Measurements from ENCODE around the gene RTN4RL1.
"Not testable (repeated sequence)": the region's sequence is repeated elsewhere in the genome, so short reads cannot be mapped to it uniquely, and the experiment has no call there.

The RTN4RL1 gene

DNA sequence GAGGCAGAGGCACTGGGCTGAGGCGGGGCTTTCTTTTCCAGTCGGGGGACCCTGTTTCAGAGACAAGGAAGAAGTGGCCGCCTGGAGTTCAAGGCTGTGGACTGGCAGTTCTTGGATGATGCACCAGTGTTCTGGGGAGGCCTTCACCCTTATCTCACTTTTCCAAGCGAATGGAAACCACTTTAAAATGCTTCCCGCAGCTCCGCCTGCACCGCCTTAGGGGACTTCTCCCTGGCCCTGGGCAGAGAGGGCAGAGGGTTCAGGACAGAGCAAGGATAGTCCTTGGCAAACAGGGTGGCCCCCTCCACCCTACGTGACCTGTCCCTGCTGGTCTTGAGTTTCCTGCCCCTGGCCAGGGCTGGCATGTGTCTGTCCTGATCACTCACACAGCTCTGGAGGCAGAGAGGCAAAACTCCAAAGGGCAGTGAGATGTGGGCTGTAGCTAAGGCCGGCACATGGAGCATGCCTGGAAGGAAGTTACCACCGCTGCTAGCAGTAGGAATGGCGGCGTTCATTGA, 20.6 kb downstream of the RTN4RL1 start:
- no peak for DNase-seq (ENCODE audit: low read depth in 1 of 2, low spot score in 1 of 2)

DNA sequence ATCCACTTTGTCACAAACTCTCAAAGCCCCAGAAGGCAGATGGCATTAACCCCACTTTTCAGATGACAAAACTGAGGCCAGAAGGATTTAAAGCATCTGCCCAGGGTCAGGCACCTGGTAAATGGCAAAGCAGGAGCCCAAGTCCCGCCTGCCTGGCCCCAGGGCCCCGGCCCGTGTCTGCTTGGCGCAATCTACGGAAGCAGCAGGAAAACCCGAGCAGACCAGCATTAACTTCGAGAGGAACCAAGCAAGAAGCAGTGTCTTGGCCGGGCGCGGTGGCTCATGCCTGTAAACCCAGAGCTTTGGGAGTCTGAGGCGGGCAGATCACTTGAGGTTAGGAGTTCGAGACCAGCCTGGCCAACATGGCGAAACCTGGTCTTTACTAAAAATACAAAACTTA, 21.6 kb downstream of the RTN4RL1 start:
- no peak for DNase-seq (ENCODE audit: low read depth in 1 of 2, low spot score in 1 of 2)

DNA sequence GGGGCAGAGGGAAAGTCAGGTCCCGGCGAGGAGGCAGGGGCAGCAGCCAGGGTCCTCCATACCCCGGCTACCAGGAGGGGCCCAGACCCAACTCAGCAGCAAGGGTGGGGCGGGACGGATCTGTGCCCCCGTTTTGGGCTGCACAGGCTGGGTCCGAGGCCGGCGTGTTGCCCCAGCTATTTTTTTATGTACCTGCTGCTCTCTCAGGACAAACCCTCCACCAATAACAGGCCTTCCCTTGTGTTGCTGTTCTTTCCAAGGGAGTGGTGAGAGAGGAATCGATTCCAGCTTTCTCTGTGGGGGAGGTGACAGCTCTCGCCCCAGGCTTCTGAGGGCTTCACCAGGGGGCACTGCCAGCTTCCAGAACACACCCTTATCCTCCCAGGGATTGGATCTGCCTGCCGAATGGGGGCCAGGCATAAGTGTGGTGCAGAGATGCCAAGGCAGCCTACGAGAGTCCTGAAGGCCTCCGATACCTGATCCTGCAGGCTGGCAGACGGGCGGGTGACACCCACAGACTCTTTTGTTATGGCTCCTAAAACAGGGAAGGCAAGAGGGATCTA, 22.3 kb downstream of the RTN4RL1 start:
- DNase-seq (ENCODE audit: low read depth in 1 of 2, low spot score in 1 of 2), result no peak

DNA sequence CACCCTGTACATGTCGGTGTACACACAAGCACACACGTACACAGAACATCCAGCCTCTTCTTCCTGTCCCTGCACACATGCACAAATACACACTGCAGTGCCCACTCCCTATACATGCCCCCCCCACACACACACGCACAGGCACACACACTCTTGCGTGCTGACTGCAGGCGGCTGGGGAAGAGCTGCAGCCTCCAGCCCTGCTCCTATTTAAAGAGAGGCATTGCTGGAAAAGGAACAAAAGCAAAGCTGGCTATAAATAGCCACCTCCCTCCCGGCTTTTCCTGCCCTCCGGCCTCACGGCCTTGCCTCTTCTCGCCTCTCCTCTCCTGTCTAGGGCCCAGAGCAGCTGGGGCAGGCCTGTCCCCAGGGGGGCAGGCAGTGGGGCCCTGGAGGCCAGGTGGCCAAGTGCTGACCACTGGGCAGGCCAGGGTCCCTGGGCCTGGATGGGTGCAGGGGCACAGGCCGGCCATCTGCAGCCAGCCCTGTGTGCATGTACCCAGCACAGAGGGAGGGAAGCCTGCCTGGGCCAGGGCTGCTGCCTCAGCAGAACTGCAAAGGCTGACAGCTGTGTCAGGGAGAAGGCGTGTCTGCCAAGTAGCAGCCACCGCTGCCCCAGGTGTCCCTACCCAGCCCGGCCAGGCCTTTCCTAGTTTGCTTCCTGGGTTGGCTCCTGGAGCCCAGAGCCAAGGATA, 25.4 kb downstream of the RTN4RL1 start:
- no peak for DNase-seq (ENCODE audit: low read depth in 1 of 2, low spot score in 1 of 2)

DNA sequence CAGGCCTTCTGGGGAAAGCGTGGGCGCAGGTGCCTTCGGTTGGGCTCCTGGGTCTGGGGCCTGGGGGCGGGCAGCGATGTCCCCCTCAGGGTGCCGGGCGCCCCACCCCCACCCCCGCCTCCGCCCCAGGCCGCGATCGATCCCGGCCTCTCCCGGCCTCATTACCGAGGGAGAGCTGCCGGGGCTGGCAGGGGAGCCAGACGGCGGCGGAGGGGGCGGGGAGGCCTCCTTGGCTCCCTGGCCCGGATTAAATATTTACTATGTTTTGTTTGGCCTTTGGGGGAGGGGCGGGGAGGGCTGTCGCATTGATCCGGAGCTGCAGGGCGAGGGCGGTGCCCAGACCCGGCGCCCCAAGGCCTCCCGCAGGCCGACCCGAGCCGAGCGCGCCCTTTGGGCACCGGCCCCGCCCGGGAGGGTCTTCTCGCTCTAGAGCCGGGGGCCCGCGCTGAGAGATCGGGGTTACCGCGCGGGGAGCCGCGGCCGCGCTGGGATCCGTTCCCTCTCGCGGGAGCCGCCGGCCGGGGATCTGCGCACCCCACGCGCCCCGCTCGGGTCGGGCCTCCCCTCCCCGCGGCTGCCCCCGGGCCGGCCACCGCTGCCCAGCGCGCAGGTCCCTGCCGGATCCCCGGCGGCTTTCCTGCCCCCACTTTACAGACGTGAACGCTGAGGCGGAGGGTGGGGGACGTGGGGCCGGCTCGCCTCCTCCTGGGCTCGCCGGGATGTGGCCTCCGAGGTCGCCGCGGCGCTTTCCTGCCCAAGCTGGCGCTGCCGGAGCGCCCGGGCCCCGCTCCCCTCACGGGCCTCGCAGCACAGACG, 27.0 kb downstream of the RTN4RL1 start:
- no peak for DNase-seq (ENCODE audit: low read depth in 1 of 2, low spot score in 1 of 2)

DNA sequence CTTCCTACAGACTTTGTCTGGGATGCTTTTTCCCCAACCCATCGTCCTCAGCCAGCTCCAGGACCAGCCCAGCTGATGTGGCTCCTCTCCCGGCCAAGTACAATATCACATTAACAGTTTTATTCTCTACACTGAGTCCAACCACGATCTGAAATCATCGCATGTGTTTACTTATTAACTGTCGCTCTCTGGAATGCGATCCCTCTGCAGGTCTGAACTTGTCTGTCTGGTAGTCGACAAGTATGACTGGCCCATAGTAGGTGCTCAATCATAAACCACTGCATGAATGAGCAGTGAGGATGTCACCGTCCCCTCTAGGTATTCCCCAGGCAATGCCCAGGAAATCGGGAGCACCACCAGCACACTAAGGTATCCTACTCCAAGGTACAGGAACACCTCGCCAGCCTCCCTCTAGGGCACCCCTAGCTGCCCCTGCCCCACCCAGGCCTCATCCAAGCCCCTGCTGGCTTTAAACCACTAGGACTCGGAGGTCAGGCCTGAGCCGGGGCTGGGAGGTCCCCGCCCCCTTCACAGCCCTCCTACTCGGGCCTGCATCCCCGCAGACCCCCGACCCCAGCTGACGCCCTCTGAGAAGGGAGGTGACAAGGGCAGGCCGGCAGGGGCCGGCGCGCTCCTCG, 27.7 kb downstream of the RTN4RL1 start:
- no peak for DNase-seq (ENCODE audit: low read depth in 1 of 2, low spot score in 1 of 2)

DNA sequence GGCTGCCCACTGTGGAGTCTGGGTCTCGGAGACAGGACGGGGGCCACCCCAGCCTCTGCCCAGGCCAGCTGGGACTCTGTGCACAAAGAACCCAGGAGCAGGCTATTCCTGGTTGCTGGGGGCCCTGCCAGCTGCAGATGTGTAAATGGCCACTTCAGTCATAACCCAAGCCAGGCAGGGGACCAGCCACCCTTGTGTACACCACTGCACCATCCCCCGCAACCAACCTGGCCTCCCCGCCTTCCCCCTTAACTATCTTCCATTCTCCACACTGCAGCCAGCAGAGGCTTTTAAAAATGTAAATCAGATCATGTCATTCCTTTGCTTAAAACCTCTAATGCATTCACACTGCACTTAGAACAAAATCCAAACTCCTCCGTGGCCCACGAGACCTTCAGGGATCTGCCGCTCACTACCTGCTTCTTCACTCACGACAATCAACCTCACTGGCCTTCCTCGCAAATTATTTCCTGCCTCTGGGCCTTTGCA, 28.3 kb downstream of the RTN4RL1 start:
- DNase-seq (ENCODE audit: low read depth in 1 of 2, low spot score in 1 of 2), result no peak

DNA sequence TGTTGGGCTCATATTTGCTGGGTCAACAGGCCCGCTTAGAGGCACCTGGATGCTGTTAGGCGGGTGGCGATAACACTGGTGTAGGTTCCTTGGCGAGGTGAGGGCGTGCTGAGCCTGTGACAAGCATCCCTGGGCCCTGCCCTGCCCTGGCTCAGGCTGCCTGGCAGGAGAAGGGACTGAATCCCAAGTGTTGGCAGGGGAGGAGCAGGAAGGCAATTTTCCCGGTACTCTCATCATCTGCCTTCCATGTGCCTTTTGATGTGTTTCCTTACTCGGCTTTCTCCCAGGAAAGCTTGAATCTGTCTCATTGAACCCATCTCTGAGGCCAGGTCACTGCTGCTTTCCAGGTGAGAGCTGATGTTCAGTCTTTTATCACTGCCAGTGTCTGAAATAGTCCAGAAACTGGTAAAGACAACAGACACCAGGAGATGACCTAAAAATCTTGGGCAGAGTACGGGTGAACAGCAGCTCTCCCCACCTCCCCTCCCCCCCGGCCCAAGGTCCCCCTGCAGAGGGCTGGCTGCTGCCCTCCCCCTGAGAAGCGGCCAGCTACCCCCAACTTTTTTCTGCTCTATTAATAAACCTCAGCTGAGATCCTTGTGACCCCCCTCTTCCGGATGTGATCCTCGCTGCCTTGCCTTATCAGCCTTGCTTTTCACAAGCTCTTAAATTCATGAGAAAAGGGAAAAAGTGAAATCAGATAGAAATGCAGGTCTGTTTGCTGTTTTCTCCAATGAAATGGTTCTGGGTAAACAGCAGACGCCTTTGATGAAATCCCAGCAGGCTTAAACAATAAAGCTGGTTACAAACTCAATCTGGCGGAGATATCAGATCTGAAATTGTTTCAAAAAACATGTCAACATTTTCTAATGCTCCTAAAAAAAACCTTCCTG, 29.0 kb downstream of the RTN4RL1 start:
- DNase-seq (ENCODE audit: low read depth in 1 of 2, low spot score in 1 of 2), result no peak

DNA sequence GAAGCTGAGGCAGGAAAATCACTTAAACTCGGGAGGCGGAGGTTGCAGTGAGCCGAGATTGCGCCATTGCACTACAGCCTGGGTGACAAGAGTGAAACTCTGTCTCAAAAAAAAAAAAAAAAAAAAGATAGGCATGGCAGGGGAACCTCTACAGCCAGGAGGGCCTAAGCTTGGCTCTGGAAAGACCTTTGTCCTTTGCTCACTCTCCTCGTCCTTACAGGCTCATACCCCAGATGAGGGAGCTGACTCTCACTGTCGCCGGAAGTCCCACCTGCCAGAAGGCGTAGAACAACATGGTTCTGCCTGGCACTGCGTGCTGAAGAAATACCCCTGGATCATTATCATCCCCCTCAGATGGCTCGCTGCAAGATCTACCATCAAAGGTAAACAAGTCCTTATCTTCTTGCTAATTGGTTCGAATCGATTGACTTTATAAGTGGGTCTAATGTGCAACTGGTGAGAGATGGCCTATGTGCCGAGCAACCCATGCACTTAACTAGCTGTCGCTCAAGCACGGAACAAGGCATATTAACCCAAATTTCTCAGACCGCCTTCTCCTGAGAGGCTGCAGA, 29.7 kb downstream of the RTN4RL1 start:
- no peak for DNase-seq (ENCODE audit: low read depth in 1 of 2, low spot score in 1 of 2)

DNA sequence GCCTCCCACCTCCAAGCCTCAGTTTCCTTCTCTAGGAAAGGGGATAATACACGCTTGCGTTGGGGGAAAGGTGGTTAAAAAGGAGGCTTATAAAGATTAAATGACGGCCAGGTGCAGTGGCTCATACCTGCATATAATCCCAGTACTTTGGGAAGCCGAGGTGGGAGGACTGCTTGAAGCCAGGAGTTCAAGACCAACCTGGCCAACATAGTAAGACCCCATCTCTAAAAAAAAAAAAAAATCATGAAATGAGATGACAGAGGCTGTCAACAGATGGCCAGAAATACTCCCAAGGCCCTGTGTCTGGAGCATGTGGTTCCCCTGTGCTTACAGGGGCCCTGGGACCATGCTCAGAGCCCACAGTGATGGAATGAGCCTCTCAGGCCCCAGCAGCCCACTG, 30.4 kb downstream of the RTN4RL1 start:
- DNase-seq (ENCODE audit: low read depth in 1 of 2, low spot score in 1 of 2), result no peak

DNA sequence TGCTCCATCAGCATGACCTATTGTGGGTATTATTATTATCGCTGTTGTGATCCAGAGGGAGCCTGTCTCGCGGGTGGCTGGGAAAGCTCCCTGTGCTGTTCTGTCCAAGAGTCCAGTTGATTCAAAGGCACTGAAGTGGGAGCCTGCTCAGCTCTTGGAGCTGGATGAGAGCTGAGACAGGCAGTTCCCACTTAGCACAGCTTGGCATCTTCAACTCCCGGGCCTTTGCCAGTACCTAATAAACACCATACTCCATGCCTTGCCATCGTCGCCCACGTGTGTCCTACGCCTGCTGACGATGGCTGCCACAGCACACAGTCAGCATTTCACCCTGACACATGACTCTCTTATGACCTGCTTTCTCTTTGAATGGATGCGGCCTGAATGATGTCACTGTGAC, 32.6 kb downstream of the RTN4RL1 start:
- no peak for DNase-seq (ENCODE audit: low read depth in 1 of 2, low spot score in 1 of 2)

DNA sequence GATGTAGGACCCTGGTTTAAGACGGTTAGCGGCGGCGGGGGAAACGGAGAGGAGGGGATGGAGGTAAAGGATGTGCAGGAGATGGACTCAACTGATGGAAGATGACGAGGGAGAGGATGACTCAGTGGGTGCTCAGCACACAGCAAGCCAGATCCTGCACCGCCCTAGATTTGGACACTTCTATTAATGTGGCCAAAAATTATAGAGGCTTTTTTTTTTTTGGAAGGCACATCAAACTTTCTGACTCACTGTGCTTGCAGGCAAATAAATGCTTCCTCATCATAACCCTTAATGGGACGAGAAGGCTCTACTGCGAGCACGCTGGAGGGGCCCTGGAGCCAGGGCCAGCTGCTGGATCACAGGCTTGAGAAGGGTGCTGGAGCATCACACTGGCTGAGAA, 36.0 kb downstream of the RTN4RL1 start:
- no peak for DNase-seq (ENCODE audit: low read depth in 1 of 2, low spot score in 1 of 2)

DNA sequence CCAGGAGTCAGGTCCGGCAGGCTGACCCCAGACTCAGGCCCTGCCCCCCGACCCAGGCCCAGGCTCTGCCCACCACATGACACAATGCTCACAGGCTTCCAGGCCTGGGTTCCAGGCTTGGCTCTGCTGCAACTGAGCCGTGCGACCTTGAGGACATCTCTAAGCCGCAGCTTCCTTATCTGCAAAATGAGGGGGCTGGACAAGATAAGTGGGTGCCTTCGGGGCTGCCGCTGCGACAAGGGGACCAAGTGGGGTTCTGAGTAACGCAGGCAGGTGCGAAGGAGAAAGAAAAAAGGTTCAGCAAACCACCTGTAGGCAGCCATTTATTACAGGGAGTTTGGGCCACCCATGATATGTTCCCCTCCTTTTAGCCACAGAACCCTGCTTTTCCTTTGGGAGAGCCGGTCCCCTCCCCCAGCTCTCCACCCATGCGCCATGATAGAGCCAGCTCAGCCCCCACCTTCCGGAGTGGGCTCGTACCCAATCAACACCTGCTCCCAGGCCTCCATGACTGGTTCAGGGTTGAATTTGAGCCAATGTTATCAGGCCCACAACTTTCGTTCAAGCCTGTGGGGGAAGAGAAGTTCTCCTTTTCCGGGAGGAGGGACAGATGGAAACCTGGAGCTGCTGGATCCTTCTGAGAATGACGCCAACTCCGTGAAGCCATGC, 38.2 kb downstream of the RTN4RL1 start:
- DNase-seq (ENCODE audit: low read depth in 1 of 2, low spot score in 1 of 2), result no peak

DNA sequence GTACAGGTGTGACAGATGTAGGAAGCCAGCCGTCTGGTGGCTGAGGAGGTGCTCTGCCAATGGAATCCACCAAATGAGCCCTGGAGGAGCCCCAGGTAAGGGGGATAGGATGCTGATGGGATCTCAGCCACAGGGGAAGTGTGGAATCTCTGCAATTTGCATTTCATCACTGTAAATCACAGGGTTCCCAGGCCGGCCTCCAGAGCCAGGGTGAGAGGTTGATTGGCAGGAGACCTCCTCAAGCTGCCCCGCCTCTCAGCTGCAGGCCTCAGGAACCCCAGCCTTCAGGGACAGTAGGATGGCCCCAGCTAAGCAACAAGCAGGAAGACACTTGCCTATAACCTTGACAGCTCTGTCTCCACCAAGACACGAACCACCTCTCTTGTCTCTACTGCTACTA, 39.4 kb downstream of the RTN4RL1 start:
- DNase-seq (ENCODE audit: low read depth in 1 of 2, low spot score in 1 of 2), result no peak

DNA sequence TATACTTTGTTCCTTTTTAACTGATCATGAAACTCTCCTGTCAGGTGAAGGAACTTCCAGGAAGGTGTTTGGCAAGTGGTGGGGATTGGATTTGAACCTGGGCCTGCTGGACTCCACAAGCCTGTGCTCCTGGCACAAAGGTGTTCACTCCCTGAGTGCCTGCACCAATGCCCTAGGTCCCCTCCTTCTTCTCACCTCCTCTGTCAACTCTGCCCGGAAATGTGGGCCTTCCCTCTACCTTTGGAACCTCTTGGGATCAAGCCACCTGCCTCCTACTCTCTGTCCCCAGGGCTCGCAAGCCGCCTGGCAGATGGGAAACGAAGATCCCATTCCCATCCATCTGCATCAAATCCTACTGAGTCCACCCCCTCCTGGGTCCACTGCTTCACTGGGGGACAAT, 40.0 kb downstream of the RTN4RL1 start:
- DNase-seq (ENCODE audit: low read depth in 1 of 2, low spot score in 1 of 2), result no peak

DNA sequence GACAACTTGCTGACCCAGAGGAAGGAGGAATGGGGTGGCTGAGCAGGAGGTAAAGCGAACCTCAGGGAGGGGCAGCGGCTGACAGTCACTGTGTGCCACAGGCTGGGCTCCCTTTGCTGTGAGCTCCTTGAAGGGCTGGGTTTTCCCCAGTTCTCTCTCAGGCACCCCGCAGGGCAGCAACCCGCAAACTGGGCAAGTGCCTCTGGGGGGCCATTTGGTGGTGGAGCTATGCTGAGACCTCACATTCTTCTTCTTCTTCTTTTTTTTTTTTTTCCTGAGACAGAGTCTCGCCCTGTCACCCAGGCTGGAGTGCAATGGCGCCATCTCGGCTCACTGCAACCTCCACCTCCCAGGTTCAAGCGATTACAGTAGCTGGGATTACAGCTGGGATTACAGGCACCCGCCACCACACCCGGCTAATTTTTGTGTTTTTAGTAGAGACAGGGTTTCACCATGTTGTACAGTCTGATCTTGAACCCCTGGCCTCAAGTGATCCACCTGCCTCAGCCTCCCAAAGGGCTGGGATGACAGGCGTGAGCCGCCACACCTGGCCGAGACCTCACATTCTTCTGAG, 42.3 kb downstream of the RTN4RL1 start:
- not testable (repeated sequence) for DNase-seq (ENCODE audit: low read depth in 1 of 2, low spot score in 1 of 2)

DNA sequence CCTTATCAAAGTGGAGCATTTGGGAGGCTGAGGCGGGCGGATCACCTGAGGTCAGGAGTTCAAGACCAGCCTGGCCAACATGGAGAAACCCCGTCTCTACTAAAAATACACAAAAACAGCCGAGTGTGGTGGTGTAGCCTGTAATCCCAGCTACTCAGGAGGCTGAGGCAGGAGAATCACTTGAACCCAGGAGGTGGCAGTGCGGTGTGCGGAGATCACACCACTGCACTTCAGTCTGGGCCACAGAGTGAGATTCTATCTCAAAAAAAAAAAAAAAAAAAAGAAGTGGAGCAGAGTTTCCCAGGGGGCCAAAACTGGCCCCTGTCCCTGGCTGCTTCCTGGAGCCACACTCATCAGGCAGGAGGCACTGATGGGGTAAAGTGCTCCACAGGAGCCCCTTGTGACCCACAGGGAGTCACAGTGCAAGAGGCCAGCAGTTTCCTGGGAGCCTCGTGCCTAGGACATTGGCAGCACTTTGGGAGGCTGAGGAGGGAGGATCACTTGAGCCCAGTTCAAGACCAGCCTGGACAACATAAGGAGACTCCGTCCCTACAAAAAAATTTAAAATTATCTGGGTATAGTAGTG, 44.4 kb downstream of the RTN4RL1 start:
- DNase-seq (ENCODE audit: low read depth in 1 of 2, low spot score in 1 of 2), result no peak

DNA sequence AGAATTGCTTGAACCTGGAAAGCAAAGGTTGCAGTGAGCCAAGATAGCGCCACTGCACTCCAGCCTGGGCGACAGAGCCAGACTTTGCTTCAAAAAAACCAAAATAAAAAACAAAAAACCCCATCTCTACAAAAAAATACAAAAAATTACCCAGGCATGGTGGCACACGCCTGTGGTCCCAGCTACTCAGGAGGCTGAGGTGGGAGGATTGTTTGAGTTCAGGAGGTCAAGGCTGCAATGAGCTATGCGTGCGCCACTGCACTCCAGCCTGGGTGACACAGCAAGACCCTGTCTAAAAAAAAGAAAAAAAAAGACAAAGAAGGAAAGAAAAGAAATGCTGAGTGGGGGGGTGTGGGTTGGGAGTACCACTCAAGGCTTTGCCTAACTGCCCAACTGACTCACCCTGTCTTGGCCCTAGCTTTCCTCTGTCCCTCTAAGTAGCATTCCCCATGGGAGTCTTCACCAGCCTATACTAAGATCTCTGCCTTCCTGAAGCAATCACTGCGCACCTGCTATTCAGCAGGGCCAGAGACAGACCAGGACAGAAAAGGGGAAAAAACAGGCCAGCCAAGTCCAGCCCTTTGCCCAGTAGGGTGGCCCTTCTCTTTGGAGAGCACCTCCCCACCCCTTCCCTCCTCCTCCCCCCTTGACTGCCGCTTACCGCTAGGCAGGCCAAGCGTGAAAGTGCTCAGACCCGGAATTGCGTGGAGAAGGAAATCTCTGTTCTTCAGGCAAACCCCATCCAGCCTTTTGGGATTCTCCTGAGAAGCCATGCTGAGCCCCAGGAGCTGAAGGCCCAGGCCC, 45.8 kb downstream of the RTN4RL1 start:
- DNase-seq (ENCODE audit: low read depth in 1 of 2, low spot score in 1 of 2), result no peak
